ENCODE data around the gene BEAN1.
"Not testable (repeated sequence)": the region's sequence is repeated elsewhere in the genome, so short reads cannot be mapped to it uniquely, and the experiment has no call there.

GRCh38 chr16:66497921-66498320 lies 70.8 kb downstream of the BEAN1 start:
- TF ChIP-seq, protein P1, sequence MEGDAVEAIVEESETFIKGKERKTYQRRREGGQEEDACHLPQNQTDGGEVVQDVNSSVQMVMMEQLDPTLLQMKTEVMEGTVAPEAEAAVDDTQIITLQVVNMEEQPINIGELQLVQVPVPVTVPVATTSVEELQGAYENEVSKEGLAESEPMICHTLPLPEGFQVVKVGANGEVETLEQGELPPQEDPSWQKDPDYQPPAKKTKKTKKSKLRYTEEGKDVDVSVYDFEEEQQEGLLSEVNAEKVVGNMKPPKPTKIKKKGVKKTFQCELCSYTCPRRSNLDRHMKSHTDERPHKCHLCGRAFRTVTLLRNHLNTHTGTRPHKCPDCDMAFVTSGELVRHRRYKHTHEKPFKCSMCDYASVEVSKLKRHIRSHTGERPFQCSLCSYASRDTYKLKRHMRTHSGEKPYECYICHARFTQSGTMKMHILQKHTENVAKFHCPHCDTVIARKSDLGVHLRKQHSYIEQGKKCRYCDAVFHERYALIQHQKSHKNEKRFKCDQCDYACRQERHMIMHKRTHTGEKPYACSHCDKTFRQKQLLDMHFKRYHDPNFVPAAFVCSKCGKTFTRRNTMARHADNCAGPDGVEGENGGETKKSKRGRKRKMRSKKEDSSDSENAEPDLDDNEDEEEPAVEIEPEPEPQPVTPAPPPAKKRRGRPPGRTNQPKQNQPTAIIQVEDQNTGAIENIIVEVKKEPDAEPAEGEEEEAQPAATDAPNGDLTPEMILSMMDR (IDR thresholded peaks at IDR 0.05), result not testable (repeated sequence)
- TF ChIP-seq POLR2A (IDR thresholded peaks at IDR 0.05), result not testable (repeated sequence)

Data from Peyer's patch (tissue), 4 donors.